HG03354 (cell line): ENCODE results near the gene BRD1.

Experiments
- ATAC-seq: cut with Tn5 transposase; IDR thresholded peaks from one replicate; pipeline ENCODE4 v1.9.1; 2021; ENCODE audit warnings: mild to moderate bottlenecking; ENCODE audit not compliant: unreplicated experiment, poor library complexity, severe bottlenecking

The BRD1 gene

GRCh38 chr22:49807129-49807528 lies 20.5 kb downstream of the BRD1 start:
- ATAC-seq = no peak

GRCh38 chr22:49803737-49804375 lies 23.8 kb downstream of the BRD1 start:
- no peak for ATAC-seq

GRCh38 chr22:49803134-49803533 lies 24.5 kb downstream of the BRD1 start:
- ATAC-seq = no peak

DNA sequence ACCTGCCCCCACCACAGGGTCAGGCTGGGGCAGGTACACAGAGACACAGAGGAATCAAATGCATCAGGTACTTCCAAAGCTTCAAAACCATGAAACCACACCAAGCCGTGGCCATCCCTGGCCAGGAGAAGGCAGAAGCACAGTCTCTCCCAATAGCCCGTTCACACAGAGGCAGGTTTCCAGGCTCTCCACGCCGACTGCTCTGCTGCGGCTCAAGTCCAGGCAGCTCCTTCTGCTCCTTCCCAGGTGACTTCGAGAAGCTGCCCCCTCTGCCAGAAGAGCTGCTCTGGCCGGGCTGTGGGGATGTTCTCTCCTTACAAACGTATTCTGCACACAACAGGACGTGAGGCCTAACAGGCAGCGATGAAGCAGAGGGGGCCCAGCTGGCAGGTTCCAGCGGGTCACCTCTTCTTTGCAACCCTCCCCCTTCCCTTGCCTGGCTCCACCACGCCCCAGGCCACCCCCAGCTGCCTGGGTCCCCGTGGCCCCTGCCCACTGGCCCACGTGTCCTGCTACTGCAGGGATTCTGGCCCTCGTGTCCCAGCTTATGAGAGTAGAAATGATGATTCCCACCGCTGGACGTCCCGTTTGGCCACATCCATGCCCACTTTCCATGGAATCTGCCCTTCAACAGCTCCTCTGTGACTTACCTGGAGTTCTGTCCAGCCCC lies 26.1 kb downstream of the BRD1 start:
- ATAC-seq = no peak

DNA sequence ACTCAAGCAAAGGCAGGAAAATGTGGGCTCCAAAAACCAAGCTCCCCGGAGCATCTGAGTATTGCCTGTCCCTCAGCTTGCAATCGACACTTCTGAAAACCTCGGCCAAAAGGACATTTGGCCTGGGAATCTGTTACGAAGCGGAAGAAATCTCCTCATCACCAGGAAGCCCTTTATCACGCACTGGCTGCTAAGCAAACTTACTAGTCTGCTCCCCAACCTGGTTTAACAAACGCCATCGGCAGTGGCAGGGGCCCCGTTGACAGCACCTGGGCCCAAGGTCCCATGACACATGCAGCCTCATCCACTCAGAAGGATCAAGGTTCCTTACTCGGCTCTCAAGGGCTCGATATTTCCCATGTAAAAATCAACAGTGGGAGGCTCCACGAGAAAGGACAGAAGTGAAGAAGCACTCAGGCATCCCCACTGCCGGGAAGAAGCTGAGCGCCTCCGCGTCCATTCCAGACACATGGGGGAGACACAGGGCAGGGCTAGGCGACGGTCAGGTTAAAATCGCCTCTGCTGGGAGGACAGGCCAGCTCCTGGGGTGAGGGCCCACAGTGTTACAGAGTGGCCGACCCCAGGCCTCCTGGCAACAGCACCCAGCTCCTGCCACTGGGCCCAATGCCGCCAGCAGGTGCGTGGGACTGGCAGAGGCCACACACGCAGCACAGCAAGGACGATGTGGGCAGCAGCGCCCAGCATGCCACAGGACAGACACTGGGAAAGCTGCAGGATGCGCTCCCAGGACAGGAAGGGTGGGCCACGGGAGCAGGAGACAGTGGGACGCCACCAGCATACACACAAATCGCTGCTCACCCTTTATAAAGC lies 27.1 kb downstream of the BRD1 start:
- no peak for ATAC-seq

DNA sequence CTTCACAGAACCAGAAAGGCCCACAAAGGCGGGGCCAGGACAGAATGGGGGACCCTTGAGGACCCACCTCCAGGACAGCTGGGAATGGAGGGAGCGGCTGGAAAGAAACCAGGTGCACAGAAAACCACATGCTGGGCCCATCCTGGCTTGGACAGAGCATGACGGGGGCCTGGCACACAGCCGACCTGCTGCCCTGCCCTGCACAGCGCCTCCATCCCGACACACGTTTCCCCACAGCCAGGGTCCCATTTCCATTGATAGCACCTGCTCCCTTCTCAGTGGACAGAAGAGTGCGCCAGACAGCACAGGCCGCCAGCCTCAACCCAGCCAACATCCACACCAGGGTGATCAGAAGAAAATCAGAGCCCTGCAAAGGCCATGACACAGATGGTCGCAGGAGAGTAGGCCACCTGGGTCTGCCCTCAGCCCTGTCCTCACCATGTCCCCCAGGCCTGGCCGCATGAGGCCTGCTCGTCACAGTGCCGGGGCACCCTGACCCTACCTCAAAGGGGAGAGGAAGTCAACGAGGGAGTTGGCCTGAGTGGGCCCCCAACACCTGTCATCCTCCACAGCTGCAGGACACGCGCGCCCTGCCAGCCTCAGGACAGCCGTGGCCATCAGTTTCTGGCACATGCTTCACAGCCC lies 28.1 kb downstream of the BRD1 start:
- no peak for ATAC-seq

- no peak for ATAC-seq
These were observed 29.1 kb downstream of the BRD1 start for GRCh38 chr22:49798486-49799151.

GRCh38 chr22:49797706-49798105 lies 30.0 kb downstream of the BRD1 start:
- ATAC-seq = no peak

DNA sequence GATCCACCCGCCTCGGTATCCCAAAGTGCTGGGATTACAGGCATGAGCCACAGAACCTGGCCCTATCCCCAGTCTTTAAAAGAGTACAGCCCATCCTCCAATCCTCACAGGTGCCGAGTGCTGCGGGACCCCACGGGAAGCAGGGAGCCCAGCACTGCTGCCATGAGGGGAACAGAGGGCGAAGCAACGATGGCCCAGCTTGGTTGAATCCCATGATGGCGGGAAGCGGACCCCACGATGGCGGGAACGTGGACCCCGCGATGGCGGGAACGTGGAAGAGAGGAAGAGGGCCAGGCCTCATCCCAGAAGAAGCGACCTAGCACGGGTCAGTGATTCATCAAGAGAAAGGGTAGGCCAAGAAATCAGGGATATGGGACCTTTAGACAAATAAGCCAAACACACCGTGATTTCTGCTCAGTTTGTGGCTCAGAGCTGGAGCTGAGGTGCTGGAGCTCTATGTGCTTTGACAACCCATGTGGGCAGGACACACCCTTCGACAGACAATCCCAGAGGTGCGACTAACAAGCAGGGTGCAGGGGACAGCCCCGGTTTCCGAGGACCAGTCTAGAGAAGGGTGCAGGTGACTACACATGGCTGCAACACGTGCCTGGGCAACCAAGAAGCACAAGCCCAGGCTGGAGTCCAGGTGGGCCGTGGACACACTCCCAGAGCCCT lies 30.9 kb downstream of the BRD1 start:
- no peak for ATAC-seq

- ATAC-seq = no peak
These were observed 32.2 kb downstream of the BRD1 start for GRCh38 chr22:49795521-49795920.

GRCh38 chr22:49793871-49794270 lies 33.8 kb downstream of the BRD1 start:
- no peak for ATAC-seq

DNA sequence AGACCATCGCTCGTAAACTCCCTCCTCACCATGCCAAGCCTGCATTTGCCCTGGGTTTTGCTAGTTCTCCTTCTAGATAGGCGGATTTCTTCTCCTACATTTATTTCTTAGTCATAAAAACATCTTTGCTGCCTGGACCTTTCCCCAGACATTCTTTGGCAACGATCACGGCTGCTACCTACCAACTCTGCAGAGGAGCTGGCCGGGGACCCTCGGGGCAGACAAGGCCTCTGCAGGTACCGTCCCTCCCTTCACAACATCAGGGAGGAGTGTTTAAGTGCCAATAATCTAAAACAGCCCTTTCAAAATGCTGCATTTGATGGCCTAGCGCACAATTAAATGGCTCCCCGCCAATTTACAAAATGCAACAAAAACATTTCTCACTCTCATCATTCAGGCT lies 34.4 kb downstream of the BRD1 start:
- ATAC-seq = no peak

DNA sequence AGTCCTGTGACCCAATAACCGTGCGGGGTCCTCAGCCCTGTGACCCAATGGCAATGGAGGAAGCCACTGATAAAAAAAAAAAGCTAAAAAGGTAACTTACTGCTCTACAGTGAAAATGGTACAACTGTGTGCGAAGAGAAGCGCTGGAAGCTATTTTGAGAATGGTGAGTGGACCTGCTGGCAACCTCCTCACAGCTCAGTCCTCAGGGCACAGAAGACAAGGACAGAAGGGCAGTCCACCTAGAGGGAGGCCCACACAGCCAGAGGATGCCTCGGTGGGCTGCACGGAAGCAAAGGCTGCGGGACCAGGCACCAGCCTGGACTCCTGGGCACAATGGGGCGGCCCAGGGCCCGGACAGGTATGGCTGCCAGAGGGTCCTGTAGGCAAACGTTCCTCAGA lies 35.6 kb downstream of the BRD1 start:
- ATAC-seq = no peak

GRCh38 chr22:49791682-49792081 lies 36.0 kb downstream of the BRD1 start:
- no peak for ATAC-seq

GRCh38 chr22:49790912-49791311 lies 36.8 kb downstream of the BRD1 start:
- no peak for ATAC-seq

- ATAC-seq = no peak
These were observed 38.2 kb downstream of the BRD1 start for GRCh38 chr22:49789289-49790141.

GRCh38 chr22:49788504-49788903 lies 39.2 kb downstream of the BRD1 start:
- no peak for ATAC-seq

DNA sequence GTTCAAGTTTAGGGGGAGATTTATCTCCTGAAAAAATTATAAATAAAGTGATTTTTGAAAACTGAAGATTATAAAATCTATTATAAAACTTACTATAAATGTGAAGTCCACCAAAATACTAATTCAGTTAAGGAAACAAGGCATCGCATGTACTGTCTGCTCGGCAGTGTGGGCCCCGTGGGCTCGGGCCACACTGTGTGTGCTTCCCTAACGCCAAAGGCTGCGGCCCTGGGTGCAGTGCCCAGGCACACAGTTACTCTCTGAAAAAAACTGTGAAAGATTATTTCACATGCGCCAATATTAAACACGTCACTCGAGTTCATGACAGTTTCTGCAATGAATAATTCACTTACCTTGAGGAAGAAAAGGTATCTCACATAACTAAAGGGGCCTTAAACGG lies 39.8 kb downstream of the BRD1 start:
- no peak for ATAC-seq
